PC-9 (cell line): Measurements from ENCODE around the gene GPR152. TPM values are rescaled to one million over a fixed set of nuclear protein-coding genes. Genes with fewer than 3 reads are reported as not detected.

Source experiments
- BruUV-seq: library from RNA; stranded (reverse); fragments of 400-500 nt; replicated peaks from 2 replicates; lab custom pipeline; 2021; lab: Mats Ljungman, UMichigan
- CTCF ChIA-PET: fragments of 300-600 bp; sonication (Branson Sonifier 250); formaldehyde crosslinking; loops from one replicate; lab custom pipeline; 2022; ENCODE audit warnings: antibody characterized with exemption; lab: Charles Lee
- POLR2A ChIA-PET: fragments of 300-600 bp; sonication (Branson Sonifier 250); formaldehyde crosslinking; loops from one replicate; lab custom pipeline; 2022; ENCODE audit warnings: antibody characterized with exemption; ENCODE audit not compliant: unreplicated experiment; lab: Charles Lee
- DNase-seq, 2 experiments: peaks; one replicate each; pipeline versions ENCODE4 v3.0.0 to v3.0.0-alpha.2; 2015 to 2022; ENCODE audit warnings: mixed read lengths in 1 of 2
- H2AFZ ChIP-seq: fragments of 200-600 bp; sonication (generic); 2 replicates; pipeline ENCODE4 v1.8.1; 2017; ENCODE audit warnings: antibody characterized with exemption
- H3F3A ChIP-seq: fragments of 200-600 bp; sonication (generic); 2 replicates; pipeline ENCODE4 v1.8.1; 2017; ENCODE audit warnings: antibody characterized with exemption, mild to moderate bottlenecking, low read depth; ENCODE audit not compliant: insufficient read depth
- H3K27ac ChIP-seq: fragments of 200-600 bp; sonication (generic); 2 replicates; pipeline ENCODE4 v1.6.1; 2016; ENCODE audit warnings: mixed run types
- H3K27me3 ChIP-seq: fragments of 200-600 bp; sonication (generic); 2 replicates; pipeline ENCODE4 v1.6.1; 2016; ENCODE audit warnings: low read depth, mixed run types; ENCODE audit not compliant: insufficient read depth
- H3K36me3 ChIP-seq: fragments of 200-600 bp; sonication (generic); 2 replicates; pipeline ENCODE4 v1.6.1; 2016; ENCODE audit warnings: low read depth, mixed run types
- H3K4me1 ChIP-seq: fragments of 200-600 bp; sonication (generic); replicated peaks from 2 replicates; pipeline ENCODE4 v1.6.1; 2016; ENCODE audit warnings: mixed run types; ENCODE audit not compliant: insufficient read depth
- H3K4me2 ChIP-seq: fragments of 200-600 bp; sonication (generic); 2 replicates; pipeline ENCODE4 v1.6.1; 2017; ENCODE audit warnings: mixed run types
- H3K4me3 ChIP-seq: fragments of 200-600 bp; sonication (generic); 2 replicates; pipeline ENCODE4 v1.6.1; 2016; ENCODE audit warnings: mixed run types
- H3K79me2 ChIP-seq: fragments of 200-600 bp; sonication (generic); 2 replicates; pipeline ENCODE4 v1.6.1; 2017; ENCODE audit warnings: low read depth, mixed run types
- H3K9me2 ChIP-seq: fragments of 200-600 bp; sonication (generic); 2 replicates; pipeline ENCODE4 v1.8.1; 2017; ENCODE audit warnings: mild to moderate bottlenecking; ENCODE audit not compliant: insufficient read depth
- H3K9me3 ChIP-seq: fragments of 200-600 bp; sonication (generic); 2 replicates; pipeline ENCODE4 v1.8.1; 2016; ENCODE audit warnings: low read depth; ENCODE audit not compliant: insufficient read depth
- H4K20me1 ChIP-seq: fragments of 200-600 bp; sonication (generic); 2 replicates; pipeline ENCODE4 v1.8.1; 2017; ENCODE audit not compliant: insufficient read depth
- CTCF ChIP-seq: fragments of 200-600 bp; sonication (generic); conservative IDR thresholded peaks from 2 replicates; pipeline ENCODE4 v1.6.1; 2017; ENCODE audit warnings: mixed run types, antibody characterized with exemption, mild to moderate bottlenecking, moderate library complexity
- EZH2 ChIP-seq: fragments of 200-600 bp; sonication (generic); IDR thresholded peaks from 2 replicates; pipeline ENCODE4 v1.8.0; 2017; ENCODE audit warnings: antibody characterized with exemption, low read depth
- intact Hi-C: fragments of 100-400 bp; cut with micrococcal nuclease; formaldehyde crosslinking; loops from one replicate; pipeline ENCODE4 v1.10.0; 2022; ENCODE audit not compliant: unreplicated experiment
- total RNA-seq: library from RNA; stranded (reverse); gene quantifications from 2 replicates; pipeline ENCODE4 v1.2.3, GENCODE V29; 2021

The GPR152 gene
- total RNA-seq, 1 experiment from 2014 or later, result not detected

- no peak for TF ChIP-seq EZH2
- no peaks in the 10 kb centered on the region for H3K9me2 ChIP-seq
- H3K4me2 ChIP-seq, result no peak within 1 kb of the TSS
- H3F3A ChIP-seq, result peaks cover 16% of the 10 kb centered on the region
- POLR2A ChIA-PET, result no interaction called here
- H3K79me2 ChIP-seq, result no peaks in the 10 kb centered on the region
- intact Hi-C loops, result no loop called here
- no peaks in the 10 kb centered on the region for H3K27me3 ChIP-seq
- H4K20me1 ChIP-seq, result no peaks in the 10 kb centered on the region
- no peak within 1 kb of the TSS for H2AFZ ChIP-seq
- no peak within 1 kb of the TSS for H3K4me3 ChIP-seq
- no peak within 1 kb of the TSS for H3K27ac ChIP-seq
- CTCF ChIA-PET, result no interaction called here
- BruUV-seq, result no TSS peak
- H3K9me3 ChIP-seq, result no peaks in the 10 kb centered on the region
- no peak for DNase-seq
- no peaks in the 10 kb centered on the region for H3K4me1 ChIP-seq
- H3K36me3 ChIP-seq, result no peaks in the 10 kb centered on the region
Observed at GRCh38 chr11:67455054-67455453, 2.5 kb upstream of the GPR152 start, which contains the start of gene CABP4. Gene CABP4 (plus strand): TSS chr11:67455354. CDS start chr11:67455424, 70 bp downstream.

GRCh38 chr11:67453816-67454732 is 1.5 kb upstream of the GPR152 start:
- H3K36me3 ChIP-seq, result no peaks in the 10 kb centered on the region
- peaks cover 11% of the 10 kb centered on the region; the same call in 1 of the 2 replicates for H3F3A ChIP-seq
- H3K4me1 ChIP-seq, result no peaks in the 10 kb centered on the region
- no peak overlapping the region for H3K27ac ChIP-seq
- TF ChIP-seq CTCF (no peak), EZH2 (no peak)
- no peaks in the 10 kb centered on the region for H4K20me1 ChIP-seq
- H3K4me2 ChIP-seq, result no peak overlapping the region
- no peak for DNase-seq
- CTCF ChIA-PET, result no interaction called here
- no peaks in the 10 kb centered on the region for H3K9me2 ChIP-seq
- H3K27me3 ChIP-seq, result no peaks in the 10 kb centered on the region
- no peaks in the 10 kb centered on the region for H3K79me2 ChIP-seq
- H2AFZ ChIP-seq, result no peak overlapping the region
- no TSS peak for BruUV-seq
- intact Hi-C loops, result no loop called here
- H3K4me3 ChIP-seq, result no peak overlapping the region
- POLR2A ChIA-PET, result no interaction called here
- no peaks in the 10 kb centered on the region for H3K9me3 ChIP-seq

GRCh38 chr11:67451658-67451976 is 912 bp downstream of the GPR152 start:
- ChIA-PET CTCF (no interaction called here), POLR2A (interaction anchor here (0.6 kb wide), 1 partner anchor 746 kb away, joined by 3 read pairs; no protein-coding TSS in a partner anchor)
- Histone ChIP-seq H3F3A (peaks cover 13% of the 10 kb centered on the region; the same call in 1 of the 2 replicates), H3K4me2 (no peak overlapping the region), H2AFZ (no peak overlapping the region), H3K4me1 (no peaks in the 10 kb centered on the region), H3K9me2 (no peaks in the 10 kb centered on the region), H3K4me3 (no peak overlapping the region), H3K9me3 (no peaks in the 10 kb centered on the region), H3K79me2 (no peaks in the 10 kb centered on the region), H3K36me3 (no peaks in the 10 kb centered on the region), H3K27me3 (no peaks in the 10 kb centered on the region), H4K20me1 (no peaks in the 10 kb centered on the region), H3K27ac (no peak overlapping the region)
- no TSS peak for BruUV-seq
- no peak for TF ChIP-seq CTCF
- TF ChIP-seq EZH2, result no peak
- intact Hi-C loops, result no loop called here
- DNase-seq, result no peak
